GM19351 (cell line): ENCODE data around the gene RHCE.
"Not testable (repeated sequence)": the region's sequence is repeated elsewhere in the genome, so short reads cannot be mapped to it uniquely, and the experiment has no call there.

Experiments used
- ATAC-seq: cut with Tn5 transposase; IDR thresholded peaks from one replicate; pipeline ENCODE4 v1.9.1; 2021; ENCODE audit warnings: mild to moderate bottlenecking, moderate library complexity; ENCODE audit not compliant: unreplicated experiment

The RHCE gene

DNA sequence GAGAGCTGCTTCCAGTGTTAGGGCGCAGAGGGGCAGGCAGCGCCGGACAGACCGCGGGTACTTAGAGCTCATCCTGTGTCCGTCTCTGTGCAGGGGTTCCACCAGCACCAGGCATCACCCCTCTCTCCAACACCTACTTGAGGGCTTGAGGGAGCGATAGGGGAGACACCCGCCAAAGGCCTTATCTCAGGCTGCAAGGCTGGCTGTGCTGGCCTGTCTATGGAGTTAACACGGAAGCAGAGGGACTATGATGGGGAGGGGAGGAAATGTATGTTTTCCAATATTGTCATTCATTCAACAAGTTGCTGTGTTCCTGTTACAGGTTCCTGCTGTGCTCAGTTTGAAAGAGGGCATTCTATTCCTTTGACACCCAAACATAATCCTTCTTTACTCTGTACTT, at the start of gene RHCE:
Gene RHCE (minus strand): TSS at position 111 of the 400 bp plus-strand sequence. CDS start 39 bp downstream, at position 72.
- ATAC-seq, result not testable (repeated sequence)

DNA sequence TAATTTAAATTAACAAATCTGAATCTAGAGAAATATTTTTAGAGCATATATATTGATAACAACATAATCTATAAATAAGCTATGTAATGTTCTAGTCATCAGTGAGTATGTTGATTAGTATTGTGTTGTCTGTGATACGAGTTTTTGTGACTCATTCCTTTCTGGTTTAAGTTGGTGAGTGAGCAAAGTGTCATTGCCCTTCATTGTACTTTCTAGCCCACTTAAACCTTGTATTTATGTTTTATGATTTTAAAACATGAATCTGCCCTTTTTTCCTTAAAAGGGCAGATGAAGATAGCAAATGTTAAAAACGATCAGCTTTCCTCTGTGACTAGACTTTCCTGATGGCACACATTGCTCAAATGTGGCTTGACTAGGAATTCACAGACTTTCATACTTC, 48.6 kb upstream of the RHCE start:
- ATAC-seq, result no peak

DNA sequence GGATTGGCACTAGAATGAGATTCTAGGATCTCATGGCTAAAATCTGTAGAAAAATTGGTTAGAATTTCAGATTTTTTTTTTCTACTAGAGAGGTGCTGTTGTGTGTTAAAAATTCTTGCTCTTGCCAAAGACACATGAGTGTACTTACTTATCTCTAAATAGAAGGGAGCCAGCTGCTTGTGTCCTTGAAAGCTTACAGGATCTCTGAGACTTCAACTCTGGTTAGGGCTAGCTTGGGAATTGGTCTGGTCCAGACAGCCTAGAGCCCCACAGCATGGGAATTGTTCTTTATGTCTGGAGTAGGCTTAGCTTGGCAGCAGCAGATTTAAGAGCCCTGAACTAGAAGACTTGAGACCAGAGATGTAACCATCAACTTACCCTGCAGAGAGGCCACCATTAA, 47.4 kb upstream of the RHCE start:
- no peak for ATAC-seq

DNA sequence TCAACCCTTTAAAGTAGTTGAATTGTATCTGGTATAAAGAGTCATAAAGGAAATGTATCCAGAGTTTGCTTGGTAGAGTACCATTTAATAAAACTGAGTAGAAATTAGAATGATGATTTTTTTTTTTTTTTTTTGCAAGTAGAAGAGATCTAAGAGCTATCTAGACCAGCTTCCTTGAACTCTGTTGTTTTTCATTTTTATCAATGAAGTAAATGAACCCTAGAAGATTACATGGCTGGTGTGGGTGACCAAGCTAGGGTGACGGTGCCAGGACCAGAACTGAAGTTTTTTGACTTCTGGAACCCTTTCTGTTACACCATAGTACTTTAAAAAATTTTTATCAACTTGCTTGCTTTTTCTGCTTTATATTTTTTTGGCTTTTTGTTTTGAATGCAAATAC, 47.0 kb upstream of the RHCE start:
- no peak for ATAC-seq

DNA sequence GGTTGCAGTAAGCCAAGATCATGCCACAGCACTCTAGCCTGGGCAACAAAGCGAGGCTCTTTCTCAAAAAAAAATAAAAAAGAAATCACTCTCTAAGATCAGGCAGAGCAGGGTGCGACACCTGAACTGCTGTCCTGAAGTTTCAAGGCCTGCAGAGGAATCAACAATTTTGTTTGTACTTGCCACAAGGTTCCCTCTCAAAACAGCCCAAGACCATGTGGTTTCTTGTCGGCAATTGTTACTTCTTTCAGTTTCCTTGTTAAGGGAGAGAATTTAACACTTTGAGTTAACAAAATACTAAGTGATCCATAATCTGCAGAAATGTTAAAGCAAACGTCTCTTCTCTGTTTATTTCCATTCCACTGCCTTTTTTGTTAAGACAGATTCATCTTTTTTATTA, 46.6 kb upstream of the RHCE start:
- ATAC-seq, result no peak

DNA sequence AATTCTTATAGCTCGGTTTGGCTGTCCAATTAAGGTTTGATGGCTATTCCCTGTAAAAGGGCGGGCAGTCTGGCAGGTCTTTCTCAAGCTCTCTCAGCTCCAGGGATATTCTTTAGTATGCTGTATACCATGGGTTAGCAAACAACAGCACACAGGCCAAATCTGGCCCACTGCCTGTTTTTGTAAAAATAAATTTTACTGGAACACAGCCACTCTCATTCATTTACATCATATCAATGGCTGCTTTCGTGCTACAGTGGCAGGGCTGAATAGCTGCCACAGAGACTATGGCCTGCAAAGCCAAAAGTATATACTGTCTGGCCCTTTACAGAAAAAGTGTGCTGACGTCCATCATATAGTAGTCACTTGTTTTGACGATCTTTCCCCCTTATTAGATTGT, 42.1 kb upstream of the RHCE start:
- ATAC-seq, result no peak

DNA sequence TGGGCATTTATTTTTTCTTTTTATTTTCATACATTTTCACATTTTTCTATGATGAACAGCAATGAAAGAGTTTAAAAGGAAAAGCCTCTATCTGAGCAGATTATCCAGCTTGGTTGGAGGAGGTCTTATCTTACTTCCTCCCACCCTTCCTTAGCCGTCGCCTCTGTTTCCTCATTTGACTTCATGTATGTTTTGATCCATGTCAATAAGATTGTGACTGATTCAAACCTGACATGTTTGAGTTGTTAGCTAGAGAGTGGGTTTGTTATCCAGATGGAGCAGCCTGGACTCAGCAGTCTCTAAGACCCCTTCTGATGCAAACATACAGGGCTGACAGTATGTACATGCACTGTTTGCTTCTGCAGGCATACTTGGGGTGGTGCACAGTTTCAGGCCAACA, 41.2 kb upstream of the RHCE start:
- no peak for ATAC-seq

DNA sequence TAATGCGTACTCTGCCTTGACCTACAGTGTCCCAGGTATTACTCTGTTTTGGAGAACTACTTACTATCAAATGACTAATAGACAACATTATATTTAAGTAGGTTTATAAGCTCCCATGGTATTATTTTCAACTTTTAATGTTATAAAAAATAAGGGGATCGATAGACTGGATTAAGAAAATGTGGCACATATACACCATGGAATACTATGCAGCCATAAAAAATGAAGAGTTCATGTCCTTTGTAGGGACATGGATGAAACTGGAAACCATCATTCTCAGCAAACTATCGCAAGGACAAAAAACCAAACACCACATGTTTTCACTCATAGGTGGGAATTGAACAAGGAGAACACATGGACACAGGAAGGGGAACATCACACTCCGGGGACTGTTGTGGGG, 40.2 kb upstream of the RHCE start:
- ATAC-seq, result not testable (repeated sequence)

DNA sequence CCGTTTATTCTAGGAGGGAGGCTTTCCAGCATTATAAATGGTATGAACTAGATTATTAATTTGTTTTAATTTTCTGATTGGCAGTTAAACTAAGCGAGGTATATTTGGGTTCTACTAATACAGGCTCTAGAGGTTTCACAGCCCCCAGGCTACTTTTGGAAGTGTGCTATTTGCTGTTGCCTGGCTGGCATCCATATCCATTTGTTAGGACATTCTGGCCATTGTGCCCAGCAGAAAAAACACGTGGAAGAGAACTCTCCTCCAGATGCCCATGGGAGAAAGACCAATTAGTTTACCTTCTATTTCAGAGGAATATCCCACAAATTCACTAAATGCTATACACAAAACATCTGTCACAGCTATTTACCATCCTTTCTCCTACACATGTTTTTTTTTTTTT, 39.4 kb upstream of the RHCE start:
- ATAC-seq, result no peak

DNA sequence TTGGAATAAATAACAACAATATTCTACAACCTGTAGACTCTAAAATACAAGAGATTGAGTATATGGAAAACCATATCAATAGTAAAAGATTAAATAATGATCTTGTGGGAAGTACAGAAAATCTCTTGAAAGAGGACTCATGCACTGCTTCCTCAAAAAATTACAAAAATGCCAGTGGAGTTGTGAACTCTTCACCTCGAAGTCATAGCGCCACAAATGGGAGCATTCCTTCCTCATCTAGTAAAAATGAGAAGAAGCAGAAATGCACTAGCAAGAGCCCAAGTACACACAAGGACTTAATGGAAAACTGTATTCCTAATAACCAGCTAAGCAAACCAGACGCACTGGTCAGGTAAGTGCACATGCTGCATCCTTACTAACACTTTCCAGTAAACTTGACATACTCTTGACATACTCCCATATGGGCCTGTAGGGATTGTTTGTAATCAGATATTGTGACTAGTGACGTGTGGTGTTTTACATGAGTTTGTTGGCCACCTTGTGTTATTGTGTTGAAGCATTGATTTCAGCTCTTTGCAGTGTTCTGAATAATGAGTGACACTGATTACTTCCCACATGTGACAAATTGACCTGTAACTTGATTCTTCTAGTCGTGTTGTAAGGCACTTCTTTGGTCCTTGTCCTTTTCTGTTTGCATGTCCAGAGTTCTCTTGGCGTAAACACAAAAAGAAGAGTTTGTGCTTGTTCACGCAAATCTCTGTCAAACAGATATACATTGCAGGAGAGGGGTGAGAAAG, 38.1 kb upstream of the RHCE start:
- no peak for ATAC-seq

DNA sequence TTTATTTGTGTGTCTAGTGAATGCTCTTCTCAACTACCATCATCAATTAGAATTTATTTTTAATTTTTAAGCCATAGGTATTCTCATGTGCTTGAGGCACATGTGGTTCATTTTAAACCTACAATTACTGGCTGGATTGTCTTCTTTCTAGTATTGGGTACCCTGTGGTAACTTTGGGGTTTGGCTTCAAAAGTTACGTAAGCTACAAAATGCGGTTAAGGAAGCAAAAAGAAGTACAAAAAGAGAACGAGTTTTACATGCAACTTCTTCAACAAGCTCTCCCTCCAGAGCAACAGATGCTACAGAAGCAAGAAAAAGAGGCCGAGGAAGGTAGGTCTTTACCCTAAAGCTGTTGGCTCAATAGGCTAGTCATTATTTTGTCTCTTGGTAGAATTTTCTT, 35.9 kb upstream of the RHCE start:
- no peak for ATAC-seq

DNA sequence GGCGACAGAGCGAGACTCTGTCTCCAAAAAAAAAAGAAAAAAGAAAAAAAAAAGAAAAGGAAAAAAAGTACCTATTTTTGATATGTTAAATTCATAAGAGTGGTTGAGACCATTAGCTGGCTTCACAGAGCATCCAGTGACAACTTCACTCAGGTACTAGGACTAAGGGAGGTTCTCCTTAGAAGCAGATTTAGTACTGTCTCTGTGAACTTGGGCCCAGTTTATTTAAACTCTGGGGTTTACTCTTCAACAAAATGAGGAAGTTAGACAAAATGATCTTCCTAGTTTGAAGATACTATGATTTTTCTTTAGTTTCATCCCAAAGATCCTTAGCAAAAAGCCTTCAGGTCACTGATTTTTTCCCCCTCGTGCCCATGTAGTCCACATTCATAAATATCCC, 31.3 kb upstream of the RHCE start:
- no peak for ATAC-seq

DNA sequence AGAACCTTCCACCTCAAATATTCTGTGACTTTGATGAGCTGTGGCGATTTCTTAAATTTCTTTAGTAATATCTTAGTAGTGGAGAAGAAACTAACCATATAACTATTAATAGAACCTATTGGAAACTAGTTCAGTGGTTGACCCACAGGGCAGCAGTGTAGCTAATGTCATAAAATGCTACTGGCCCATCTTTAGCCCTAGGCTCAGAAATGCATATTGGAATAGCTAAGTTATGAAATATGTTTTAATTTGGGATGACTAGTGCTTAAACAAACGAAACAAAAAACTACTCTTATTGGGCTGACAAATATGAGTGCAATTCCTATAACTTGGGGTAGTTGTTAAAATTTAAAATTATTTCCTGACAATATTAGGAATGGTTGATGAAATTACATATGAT, 30.3 kb upstream of the RHCE start:
- ATAC-seq, result no peak

DNA sequence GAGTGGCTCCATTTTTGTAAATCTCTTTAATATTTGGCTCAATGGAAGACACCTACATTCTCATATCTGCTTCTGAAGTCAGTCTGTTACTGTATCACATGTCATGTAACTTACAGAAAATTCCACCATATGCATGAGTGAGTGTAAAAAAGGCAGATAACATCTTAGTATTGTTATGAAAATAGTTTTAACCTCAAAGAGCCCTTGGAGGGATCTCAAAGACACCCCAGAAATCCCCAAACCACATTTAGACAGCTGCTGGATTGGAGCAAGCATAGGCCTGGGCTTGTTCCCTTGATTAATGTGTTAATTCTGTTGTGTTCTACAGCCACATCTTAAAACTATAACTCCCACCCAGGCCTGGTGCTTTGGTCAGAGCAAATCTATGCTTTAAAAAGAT, 26.9 kb upstream of the RHCE start:
- no peak for ATAC-seq

DNA sequence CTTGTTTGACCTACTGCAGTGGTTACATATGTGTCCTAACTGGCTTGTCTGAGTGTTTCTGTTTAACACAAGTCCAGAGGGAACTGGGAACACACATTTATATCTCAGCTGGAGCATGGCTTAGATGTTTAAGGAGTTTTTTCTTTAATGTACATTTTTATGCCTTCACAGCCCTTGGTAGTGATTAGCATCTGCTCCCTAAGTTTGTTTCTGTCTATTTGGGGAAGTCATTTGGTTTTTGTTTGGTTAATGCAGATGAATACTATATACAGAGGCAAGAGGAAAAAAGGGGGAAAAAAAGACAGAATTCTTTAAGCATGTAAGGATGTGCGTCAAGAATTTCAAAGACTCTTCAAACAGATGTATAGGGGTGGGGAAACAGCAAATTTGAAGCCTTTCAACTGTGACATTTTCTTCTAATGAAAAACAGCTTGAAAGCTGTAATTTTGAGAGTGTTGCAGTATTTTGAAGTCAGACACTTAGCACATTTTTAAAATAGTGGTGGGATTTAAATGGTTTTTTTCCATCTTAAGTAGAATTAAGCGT, 25.4 kb upstream of the RHCE start:
- no peak for ATAC-seq

DNA sequence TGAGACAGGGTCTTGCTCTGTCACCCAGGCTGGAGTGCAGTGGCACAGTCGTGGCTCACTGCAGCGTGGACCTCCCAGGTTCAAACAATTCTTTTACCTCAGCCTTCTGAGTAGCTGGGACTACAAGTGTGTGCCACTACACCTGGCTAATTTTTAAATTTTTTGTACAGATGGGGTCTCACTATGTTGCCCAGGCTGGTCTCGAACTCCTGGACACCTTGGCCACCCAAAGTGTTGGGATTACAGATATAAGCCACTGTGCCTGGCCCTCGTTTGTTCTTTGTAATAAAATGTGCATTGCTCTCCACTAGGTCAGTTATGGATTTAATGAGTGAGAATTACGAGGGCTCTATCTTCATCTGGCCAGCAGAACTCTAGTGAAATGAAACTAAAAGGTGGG, 24.0 kb upstream of the RHCE start:
- not testable (repeated sequence) for ATAC-seq

DNA sequence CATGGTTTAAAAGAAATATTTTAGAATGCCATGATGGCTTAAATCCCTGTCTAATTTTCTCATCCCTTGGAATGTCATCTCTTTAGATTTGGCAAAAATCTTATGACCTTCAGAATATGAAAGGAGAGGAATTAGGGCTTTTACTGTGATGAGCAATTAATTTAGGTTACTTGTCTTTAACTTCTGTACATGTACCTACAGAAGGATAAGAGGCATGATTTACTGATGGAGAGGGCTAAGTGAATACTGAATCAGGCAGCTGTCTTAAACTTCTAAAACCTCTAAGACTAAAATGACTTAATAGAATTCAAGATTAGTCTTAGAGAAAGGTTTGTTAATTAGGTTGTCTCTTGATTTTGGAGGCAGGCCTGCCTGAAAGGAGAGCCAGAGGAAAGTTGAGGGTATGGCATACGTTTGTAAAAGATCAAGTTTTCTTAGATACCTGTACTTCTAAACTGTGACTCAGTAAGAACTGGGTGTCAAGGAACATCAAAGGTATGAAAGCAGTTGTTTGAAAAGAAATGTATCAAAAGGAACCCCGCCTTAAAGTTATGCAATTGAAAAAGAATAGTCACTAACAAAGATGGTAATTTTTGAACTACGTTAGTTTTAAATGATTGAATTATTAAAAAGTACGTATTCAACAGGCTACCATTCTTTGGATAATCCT, 22.5 kb upstream of the RHCE start:
- ATAC-seq, result no peak

DNA sequence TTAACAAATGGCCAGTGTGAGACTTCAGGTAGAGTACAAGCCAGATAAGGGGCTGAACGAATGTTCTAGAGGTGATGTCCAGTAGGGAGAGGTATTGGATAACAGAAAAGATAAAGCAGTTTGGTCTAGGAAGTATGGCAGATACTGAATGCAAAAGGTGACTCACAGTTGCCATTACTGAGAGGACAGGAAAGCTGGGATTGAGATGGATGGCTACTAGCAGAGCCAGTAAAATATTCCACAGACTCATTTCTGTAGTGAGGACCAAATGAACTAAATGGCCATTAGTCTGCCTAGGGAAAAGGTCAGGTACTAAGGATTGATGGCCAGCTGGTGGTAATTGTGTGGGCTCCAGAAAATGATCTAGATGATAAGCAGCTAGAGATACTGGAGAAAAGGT, 21.6 kb upstream of the RHCE start:
- ATAC-seq, result no peak

DNA sequence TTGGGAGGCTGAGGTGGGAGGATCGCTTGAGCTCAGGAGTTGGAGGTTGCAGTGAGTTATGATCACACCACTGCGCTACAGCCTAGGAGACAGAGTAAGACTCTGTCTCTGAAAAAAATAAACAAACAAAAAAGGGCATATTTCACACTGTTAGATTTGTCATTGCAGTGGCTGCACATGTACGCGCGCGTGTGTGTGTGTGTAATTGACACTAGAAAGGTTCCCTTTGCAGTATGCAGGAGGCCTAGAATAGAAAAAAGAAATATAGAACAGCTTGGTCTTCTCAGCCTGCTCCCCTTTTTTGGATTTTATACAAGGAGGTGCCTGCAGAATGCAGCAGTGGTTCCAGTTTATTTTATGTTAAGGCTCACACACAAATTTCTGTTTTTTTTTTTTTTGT, 18.7 kb upstream of the RHCE start:
- no peak for ATAC-seq

DNA sequence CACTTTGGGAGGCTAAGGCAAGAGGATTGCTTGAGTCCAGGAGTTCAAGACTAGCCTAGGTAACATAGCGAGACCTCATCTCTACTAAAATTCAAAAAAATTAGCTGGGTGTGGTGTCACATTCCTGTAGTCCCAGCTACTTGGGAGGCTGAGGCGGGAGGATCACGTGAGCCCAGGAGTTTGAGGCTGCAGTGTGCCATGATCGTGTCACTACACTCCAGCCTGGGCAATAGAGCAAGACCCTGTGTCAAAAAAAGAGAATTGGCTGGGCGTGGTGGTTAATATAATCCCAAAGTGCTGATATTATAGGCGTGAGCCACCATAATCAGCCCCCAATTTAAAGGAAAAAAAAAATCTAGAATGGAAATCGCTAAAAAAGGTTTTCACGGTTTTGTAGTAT, 17.0 kb upstream of the RHCE start:
- ATAC-seq, result no peak

DNA sequence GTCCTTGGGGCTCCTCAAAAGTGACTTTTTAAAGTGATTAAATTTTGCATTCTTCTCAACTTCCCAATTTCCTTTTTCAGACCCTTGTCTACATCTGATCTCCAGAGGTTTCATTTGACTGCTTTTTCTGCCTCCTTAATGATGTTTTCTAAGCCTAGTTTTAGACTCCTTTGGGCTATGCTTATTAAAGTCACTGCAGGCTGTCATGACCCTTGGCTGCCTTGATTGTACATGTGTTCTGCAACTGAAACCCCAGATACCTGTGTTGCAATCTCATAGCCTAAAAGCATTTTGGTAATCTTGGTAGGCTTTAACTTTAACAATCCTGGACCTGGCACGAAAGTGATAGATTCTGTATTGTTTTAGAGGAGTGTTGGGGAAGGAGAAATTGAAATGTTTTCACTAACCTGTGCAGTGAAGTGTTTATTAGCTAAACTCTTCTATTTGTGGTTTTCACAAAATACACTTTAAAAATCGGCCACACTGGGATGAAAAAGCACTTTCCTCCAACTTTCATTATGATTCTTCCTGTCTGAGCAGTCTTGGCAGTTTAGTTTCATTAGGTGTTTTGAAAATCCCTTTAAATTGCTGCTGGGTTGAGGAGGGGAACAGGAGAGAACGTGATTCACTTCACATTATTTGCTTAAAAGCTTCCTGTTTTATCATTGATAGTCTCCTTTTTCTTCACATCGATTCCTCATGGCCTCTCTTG, 14.9 kb upstream of the RHCE start:
- ATAC-seq, result no peak
